ENCODE data around the gene BRD3OS. TPM values are rescaled to one million over a fixed set of nuclear protein-coding genes. Genes with fewer than 3 reads are reported as not detected.

The BRD3OS gene
- total and polyA plus RNA-seq, 2 of the 13 experiments (the other 11 are each of a cell fraction or from before 2014, with no cell fraction given): 4.9 to 5.7 TPM

GRCh38 chr9:133978226-133978898 lies 46.9 kb upstream of the BRD3OS start:
- H3K4me3 ChIP-seq (replicated peaks in 1 of 3; ENCODE audit: insufficient read depth in 1 of 3, low read depth in 2 of 3, low read length in 3 of 3): peak overlapping the region; percentile 48 to 73 (median 48)
- WGBS (ENCODE audit: low lambda C conversion rate): 2% methylated on average over 11 of the region's 13 CpGs
- FAIRE-seq (peak; percentile 99), DNase-seq (ENCODE audit: low spot score) (peak; percentile 93), ATAC-seq (peak; percentile 81)
- H3K79me2 ChIP-seq (ENCODE audit: insufficient read depth, low read length): peaks cover 96% of the 10 kb centered on the region
- ChIA-PET POLR2A (interaction anchor here (1.0 to 3.3 kb wide), 9 partner anchors 11 to 189 kb away, joined by 3 to 24 read pairs (median 9); partner anchors contain the start of gene BRD3OS), CTCF (ENCODE audit: low intra/inter-chr PET ratio, low total read pairs) (no interaction called here)
- H3K36me3 ChIP-seq (replicated peaks in 1 of 2; ENCODE audit: control insufficient read depth in 1 of 2, insufficient read depth in 2 of 2, low read length in 2 of 2): peaks cover 0 to 8% of the 10 kb centered on the region in 2 experiments; a peak in 1 of 5 replicates
- no TSS peak for BruUV-seq (replicated peaks)
- H2AFZ ChIP-seq (ENCODE audit: low read length): no peak overlapping the region
- H3K27me3 ChIP-seq (ENCODE audit: control insufficient read depth in 1 of 2, insufficient read depth in 2 of 2, low read length in 2 of 2): no peaks in the 10 kb centered on the region
- no peaks in the 10 kb centered on the region for H3K9me3 ChIP-seq (ENCODE audit: low read length)
- peaks cover 10% of the 10 kb centered on the region; the same call in 1 of the 2 replicates for H4K20me1 ChIP-seq (ENCODE audit: insufficient read depth, low read length)
- peaks cover 88% of the 10 kb centered on the region for H3K4me1 ChIP-seq (ENCODE audit: insufficient read depth, low read length)
- intact Hi-C loops (cut with micrococcal nuclease; ENCODE audit: unreplicated experiment): loop anchor here (1.0 to 5.0 kb wide), 3 partner anchors 16 to 86 kb away; no protein-coding TSS in a partner anchor
- H3K4me2 ChIP-seq (ENCODE audit: low read depth, low read length): peak overlapping the region; percentile 95
- peak overlapping the region; percentile 92 for H3K27ac ChIP-seq (ENCODE audit: extremely low read length, insufficient read depth, low read length)
- in situ Hi-C loops (cut with HindIII; ENCODE audit: extremely low pct_ligation_motif_present, low pct_unique_long_range_greater_than_20kb): no loop called here
- peak overlapping the region; percentile 68 for H3K9ac ChIP-seq (ENCODE audit: insufficient read depth, low read depth, low read length)
- TF ChIP-seq ZEB1 (IDR thresholded peaks at IDR 0.05; ENCODE audit: insufficient replicate concordance, low read depth) (no peak), ZFP90 (CRISPR knock-in tag; IDR thresholded peaks at IDR 0.05; ENCODE audit: borderline replicate concordance) (no peak), MED1 (CRISPR knock-in tag; IDR thresholded peaks at IDR 0.05) (peak; percentile 92), SMYD3 (CRISPR knock-in tag; IDR thresholded peaks at IDR 0.05) (no peak), ZNF674 (CRISPR knock-in tag; IDR thresholded peaks at IDR 0.05; ENCODE audit: low read depth) (no peak), MBD4 (IDR thresholded peaks at IDR 0.05; ENCODE audit: borderline replicate concordance, low read length) (no peak), ZNF75D (CRISPR knock-in tag; IDR thresholded peaks at IDR 0.05; ENCODE audit: borderline replicate concordance) (no peak), TEAD2 (CRISPR knock-in tag; IDR thresholded peaks at IDR 0.05) (no peak), GLMP (CRISPR knock-in tag; IDR thresholded peaks at IDR 0.05; ENCODE audit: borderline replicate concordance) (no peak), MLLT10 (CRISPR knock-in tag; IDR thresholded peaks at IDR 0.05) (no peak), CREB1 (IDR thresholded peaks at IDR 0.05) (no peak; the same call in 1 of the 2 replicates), CREB1 (CRISPR knock-in tag; IDR thresholded peaks at IDR 0.05) (no peak), KMT2A (CRISPR knock-in tag; IDR thresholded peaks at IDR 0.05) (no peak; the same call in 1 of the 2 replicates), ZBTB20 (CRISPR knock-in tag; IDR thresholded peaks at IDR 0.05; ENCODE audit: borderline replicate concordance, low read depth) (peak; percentile 64), ZHX1 (CRISPR knock-in tag; IDR thresholded peaks at IDR 0.05; ENCODE audit: low read depth) (no peak), NFIC (IDR thresholded peaks at IDR 0.05; ENCODE audit: low read length) (no peak)
- TF ChIP-seq, protein P1, sequence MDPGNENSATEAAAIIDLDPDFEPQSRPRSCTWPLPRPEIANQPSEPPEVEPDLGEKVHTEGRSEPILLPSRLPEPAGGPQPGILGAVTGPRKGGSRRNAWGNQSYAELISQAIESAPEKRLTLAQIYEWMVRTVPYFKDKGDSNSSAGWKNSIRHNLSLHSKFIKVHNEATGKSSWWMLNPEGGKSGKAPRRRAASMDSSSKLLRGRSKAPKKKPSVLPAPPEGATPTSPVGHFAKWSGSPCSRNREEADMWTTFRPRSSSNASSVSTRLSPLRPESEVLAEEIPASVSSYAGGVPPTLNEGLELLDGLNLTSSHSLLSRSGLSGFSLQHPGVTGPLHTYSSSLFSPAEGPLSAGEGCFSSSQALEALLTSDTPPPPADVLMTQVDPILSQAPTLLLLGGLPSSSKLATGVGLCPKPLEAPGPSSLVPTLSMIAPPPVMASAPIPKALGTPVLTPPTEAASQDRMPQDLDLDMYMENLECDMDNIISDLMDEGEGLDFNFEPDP (CRISPR knock-in tag; conservative IDR thresholded peaks at IDR 0.05): no peak
- TF ChIP-seq, protein P2, sequence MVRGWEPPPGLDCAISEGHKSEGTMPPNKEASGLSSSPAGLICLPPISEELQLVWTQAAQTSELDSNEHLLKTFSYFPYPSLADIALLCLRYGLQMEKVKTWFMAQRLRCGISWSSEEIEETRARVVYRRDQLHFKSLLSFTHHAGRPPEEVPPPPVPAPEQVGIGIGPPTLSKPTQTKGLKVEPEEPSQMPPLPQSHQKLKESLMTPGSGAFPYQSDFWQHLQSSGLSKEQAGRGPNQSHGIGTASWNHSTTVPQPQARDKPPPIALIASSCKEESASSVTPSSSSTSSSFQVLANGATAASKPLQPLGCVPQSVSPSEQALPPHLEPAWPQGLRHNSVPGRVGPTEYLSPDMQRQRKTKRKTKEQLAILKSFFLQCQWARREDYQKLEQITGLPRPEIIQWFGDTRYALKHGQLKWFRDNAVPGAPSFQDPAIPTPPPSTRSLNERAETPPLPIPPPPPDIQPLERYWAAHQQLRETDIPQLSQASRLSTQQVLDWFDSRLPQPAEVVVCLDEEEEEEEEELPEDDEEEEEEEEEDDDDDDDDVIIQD (CRISPR knock-in tag; IDR thresholded peaks at IDR 0.05; ENCODE audit: low read depth): no peak
